K562 (cell line): Measurements from ENCODE around the gene STPG2.

ENCODE experiments used
- EP300 ChIP-seq: IDR thresholded peaks from 2 replicates; pipeline ENCODE4 v1.6.1; 2012; ENCODE audit warnings: low read length, improper control_type of control experiment
- FOS ChIP-seq: IDR thresholded peaks from 3 replicates; pipeline ENCODE4 v1.6.1; 2011; ENCODE audit not compliant: insufficient read length; ENCODE audit errors: extremely low read depth
- KLF6 ChIP-seq: fragments of 250-450 bp; sonication (Bioruptor Pico); IDR thresholded peaks from 2 replicates; pipeline ENCODE4 v1.4.0; 2020; ENCODE audit warnings: mild to moderate bottlenecking, moderate library complexity, borderline replicate concordance
- POLR2AphosphoS5 ChIP-seq: IDR thresholded peaks from 2 replicates; pipeline ENCODE4 v1.6.1; 2011; ENCODE audit warnings: mild to moderate bottlenecking, low read depth, low read length, moderate library complexity; ENCODE audit not compliant: control insufficient read depth, insufficient read depth
- YY1 ChIP-seq, 3 experiments: IDR thresholded peaks; 2 replicates each; pipeline ENCODE4 v1.6.1; 2011; ENCODE audit warnings: low read length in 2 of 3, mild to moderate bottlenecking in 2 of 3, moderate library complexity in 2 of 3, borderline replicate concordance in 1 of 3, control low read depth in 1 of 3, low read depth in 1 of 3; ENCODE audit not compliant: insufficient read depth in 3 of 3, insufficient replicate concordance in 2 of 3, control insufficient read depth in 1 of 3, insufficient read length in 1 of 3; ENCODE audit errors: extremely low read depth in 1 of 3
- ZKSCAN8 ChIP-seq: fragments of 200-800 bp; sonication (Bioruptor generic); IDR thresholded peaks from 2 replicates; pipeline ENCODE4 v1.6.1; 2016; ENCODE audit warnings: missing genetic modification characterization, missing compliant biosample characterization
- ZNF699 ChIP-seq: fragments of 250-450 bp; sonication (Bioruptor Pico); IDR thresholded peaks from 2 replicates; pipeline ENCODE4 v1.8.0; 2021; ENCODE audit warnings: mild to moderate bottlenecking, moderate library complexity; ENCODE audit not compliant: insufficient replicate concordance
- TF ChIP-seq, protein P1 (sequence below), 3 experiments: IDR thresholded peaks in 2 of 3; conservative IDR thresholded peaks in 1 of 3; 2 replicates each; pipeline ENCODE4 v1.5.1; 2011 to 2012; ENCODE audit warnings: low read length in 3 of 3, mild to moderate bottlenecking in 3 of 3, control low read depth in 2 of 3, improper control_type of control experiment in 1 of 3, inconsistent platforms in 1 of 3, low read depth in 1 of 3, mixed read lengths in 1 of 3, moderate library complexity in 1 of 3; ENCODE audit not compliant: insufficient read depth in 2 of 3
- TF ChIP-seq, protein P2 (sequence below): sonication (generic); formaldehyde crosslinking; IDR thresholded peaks from 2 replicates; pipeline ENCODE4 v1.8.1; 2022; ENCODE audit warnings: missing genetic modification reagents

DNA sequence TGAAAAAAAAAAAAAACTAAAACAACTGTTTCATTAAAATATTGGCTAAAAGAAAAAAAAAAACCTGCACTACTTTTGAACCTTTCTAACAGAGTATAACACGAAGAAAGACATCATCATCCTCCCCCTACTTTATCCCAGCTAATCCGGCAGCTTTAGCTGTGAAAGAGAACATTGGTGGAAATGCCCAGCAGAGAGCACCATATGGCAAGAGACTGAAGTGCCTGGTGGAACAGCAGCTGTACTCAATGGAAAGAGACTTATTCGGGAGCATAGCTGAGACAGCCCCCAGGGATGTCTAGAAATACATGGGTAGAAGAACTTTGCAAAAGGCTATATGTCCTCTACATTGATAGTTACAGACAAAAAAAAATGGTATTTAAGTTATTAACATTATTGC lies 30.3 kb downstream of the STPG2 start:
- TF ChIP-seq POLR2AphosphoS5 (no peak), ZKSCAN8 (CRISPR knock-in tag) (no peak), ZNF699 (CRISPR knock-in tag) (no peak), KLF6 (CRISPR knock-in tag) (no peak), FOS (no peak), YY1 (IDR thresholded peaks at IDR 0.05; ENCODE audit: borderline replicate concordance in 1 of 3, control insufficient read depth in 1 of 3, extremely low read depth in 1 of 3, insufficient read depth in 3 of 3, insufficient read length in 1 of 3, insufficient replicate concordance in 2 of 3, low read depth in 1 of 3, low read length in 2 of 3) (no peak), EP300 (no peak)
- TF ChIP-seq, protein P1, sequence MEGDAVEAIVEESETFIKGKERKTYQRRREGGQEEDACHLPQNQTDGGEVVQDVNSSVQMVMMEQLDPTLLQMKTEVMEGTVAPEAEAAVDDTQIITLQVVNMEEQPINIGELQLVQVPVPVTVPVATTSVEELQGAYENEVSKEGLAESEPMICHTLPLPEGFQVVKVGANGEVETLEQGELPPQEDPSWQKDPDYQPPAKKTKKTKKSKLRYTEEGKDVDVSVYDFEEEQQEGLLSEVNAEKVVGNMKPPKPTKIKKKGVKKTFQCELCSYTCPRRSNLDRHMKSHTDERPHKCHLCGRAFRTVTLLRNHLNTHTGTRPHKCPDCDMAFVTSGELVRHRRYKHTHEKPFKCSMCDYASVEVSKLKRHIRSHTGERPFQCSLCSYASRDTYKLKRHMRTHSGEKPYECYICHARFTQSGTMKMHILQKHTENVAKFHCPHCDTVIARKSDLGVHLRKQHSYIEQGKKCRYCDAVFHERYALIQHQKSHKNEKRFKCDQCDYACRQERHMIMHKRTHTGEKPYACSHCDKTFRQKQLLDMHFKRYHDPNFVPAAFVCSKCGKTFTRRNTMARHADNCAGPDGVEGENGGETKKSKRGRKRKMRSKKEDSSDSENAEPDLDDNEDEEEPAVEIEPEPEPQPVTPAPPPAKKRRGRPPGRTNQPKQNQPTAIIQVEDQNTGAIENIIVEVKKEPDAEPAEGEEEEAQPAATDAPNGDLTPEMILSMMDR (IDR thresholded peaks at IDR 0.05 in 2 of 3, conservative IDR thresholded peaks at IDR 0.05 in 1 of 3; ENCODE audit: insufficient read depth in 2 of 3, low read depth in 1 of 3, low read length in 3 of 3), result peak; percentile 23 to 46 (median 24); a peak in 3 of 6 replicates
- TF ChIP-seq, protein P2, sequence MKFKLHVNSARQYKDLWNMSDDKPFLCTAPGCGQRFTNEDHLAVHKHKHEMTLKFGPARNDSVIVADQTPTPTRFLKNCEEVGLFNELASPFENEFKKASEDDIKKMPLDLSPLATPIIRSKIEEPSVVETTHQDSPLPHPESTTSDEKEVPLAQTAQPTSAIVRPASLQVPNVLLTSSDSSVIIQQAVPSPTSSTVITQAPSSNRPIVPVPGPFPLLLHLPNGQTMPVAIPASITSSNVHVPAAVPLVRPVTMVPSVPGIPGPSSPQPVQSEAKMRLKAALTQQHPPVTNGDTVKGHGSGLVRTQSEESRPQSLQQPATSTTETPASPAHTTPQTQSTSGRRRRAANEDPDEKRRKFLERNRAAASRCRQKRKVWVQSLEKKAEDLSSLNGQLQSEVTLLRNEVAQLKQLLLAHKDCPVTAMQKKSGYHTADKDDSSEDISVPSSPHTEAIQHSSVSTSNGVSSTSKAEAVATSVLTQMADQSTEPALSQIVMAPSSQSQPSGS, result no peak
